OCI-LY3 (cell line): ENCODE data around the gene ELF3.

ENCODE experiments used
- CTCF ChIP-seq: fragments of 200-600, 300-600 bp; sonication (generic); IDR thresholded peaks from 2 replicates; pipeline ENCODE4 v1.5.1; 2014; ENCODE audit warnings: antibody characterized with exemption, low read length, low read depth
- EZH2phosphoT487 ChIP-seq: fragments of 200-600 bp; shearing (Covaris generic); IDR thresholded peaks from 2 replicates; pipeline ENCODE4 v1.6.1; 2018; ENCODE audit warnings: antibody characterized with exemption, mixed run types, low read depth

DNA sequence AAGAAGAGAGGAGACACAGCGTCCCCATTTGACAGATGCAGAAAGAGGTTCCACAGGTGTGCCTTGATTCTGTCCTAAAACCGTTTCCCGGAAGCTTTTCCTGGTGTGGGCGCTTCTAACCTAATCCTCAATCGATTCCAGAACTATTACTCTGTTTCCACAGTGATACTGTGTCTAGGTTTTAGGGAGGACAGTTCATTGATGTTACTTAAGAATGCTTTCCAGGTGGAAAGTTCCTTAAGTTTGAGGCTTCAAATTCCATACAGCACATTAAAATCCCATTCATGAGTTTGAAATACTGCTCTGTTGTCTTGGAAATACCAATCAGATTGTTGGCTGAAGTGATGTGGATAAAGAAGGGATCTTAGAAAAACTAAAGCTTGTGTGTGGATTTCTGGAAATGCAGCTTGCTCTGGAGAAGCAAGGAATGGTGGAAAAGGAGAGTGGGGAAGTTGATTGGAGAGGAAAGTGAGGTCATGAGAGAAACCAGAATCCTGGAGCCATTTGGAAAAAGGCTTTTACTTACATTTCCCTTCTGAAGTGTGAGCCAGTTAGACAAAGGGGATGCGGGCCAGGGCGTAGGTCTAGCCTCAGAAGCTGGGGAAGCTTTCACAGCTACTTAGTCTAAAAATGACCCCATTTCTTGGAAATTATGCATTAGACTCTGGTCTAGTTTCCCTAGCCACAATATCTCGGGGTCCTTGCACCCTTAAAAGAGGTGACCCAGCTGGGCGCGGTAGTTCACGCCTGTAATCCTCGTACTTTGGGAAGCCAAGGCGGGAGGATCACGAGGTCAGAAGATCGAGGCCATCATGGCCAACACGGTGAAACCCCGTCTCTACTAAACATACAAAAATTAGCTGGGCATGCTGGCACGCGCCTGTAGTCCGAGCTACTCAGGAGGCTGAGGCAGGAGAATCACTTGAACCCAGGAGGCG is 6.7 kb downstream of the ELF3 start:
- TF ChIP-seq CTCF (no peak), EZH2phosphoT487 (no peak)
